C4-2B (cell line): Measurements from ENCODE around the gene CCDC91.

Source experiments
- H3K27ac ChIP-seq: fragments of 450-650 bp; 2 replicates; pipeline ENCODE4 v1.5.1; 2017
- ZFX ChIP-seq: fragments of 450-650 bp; IDR thresholded peaks from 2 replicates; pipeline ENCODE4 v1.6.1; 2017
- TF ChIP-seq, protein P1 (sequence below): fragments of 450-650 bp; conservative IDR thresholded peaks from 2 replicates; pipeline ENCODE4 v1.5.1; 2017; ENCODE audit warnings: mild to moderate bottlenecking

CCDC91 gene

GRCh38 chr12:28172434-28173030, 17.7 kb upstream of the CCDC91 start:
- no peak overlapping the region for H3K27ac ChIP-seq
- no peak for TF ChIP-seq ZFX
- TF ChIP-seq, protein P1, sequence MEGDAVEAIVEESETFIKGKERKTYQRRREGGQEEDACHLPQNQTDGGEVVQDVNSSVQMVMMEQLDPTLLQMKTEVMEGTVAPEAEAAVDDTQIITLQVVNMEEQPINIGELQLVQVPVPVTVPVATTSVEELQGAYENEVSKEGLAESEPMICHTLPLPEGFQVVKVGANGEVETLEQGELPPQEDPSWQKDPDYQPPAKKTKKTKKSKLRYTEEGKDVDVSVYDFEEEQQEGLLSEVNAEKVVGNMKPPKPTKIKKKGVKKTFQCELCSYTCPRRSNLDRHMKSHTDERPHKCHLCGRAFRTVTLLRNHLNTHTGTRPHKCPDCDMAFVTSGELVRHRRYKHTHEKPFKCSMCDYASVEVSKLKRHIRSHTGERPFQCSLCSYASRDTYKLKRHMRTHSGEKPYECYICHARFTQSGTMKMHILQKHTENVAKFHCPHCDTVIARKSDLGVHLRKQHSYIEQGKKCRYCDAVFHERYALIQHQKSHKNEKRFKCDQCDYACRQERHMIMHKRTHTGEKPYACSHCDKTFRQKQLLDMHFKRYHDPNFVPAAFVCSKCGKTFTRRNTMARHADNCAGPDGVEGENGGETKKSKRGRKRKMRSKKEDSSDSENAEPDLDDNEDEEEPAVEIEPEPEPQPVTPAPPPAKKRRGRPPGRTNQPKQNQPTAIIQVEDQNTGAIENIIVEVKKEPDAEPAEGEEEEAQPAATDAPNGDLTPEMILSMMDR = peak; percentile 81

DNA sequence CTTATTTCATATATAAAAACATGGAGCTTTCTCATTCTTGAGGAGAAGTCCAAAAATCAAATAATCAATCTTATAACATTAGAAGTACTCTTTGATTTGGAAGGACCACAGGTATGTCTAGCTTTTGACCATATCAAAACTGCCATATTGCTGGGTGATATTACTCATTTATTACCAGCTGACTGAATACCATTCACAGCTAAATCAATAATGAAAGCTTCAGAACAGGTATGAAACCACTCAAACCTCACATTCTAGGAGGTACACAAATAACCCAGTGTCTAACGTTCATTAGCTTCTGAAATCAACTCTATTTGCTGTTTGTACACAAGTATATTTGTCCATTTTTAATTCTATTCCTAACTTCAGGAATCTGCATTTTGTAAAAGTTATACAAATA, 16.8 kb upstream of the CCDC91 start:
- TF ChIP-seq ZFX = no peak
- TF ChIP-seq, protein P1 = no peak
- no peak overlapping the region for H3K27ac ChIP-seq

GRCh38 chr12:28175098-28175589, 15.1 kb upstream of the CCDC91 start:
- no peak overlapping the region for H3K27ac ChIP-seq
- TF ChIP-seq ZFX = no peak
- TF ChIP-seq, protein P1 = no peak

GRCh38 chr12:28176295-28176694, 14.0 kb upstream of the CCDC91 start:
- TF ChIP-seq, protein P1 = no peak
- no peak for TF ChIP-seq ZFX
- H3K27ac ChIP-seq = no peak overlapping the region

GRCh38 chr12:28177461-28177860, 12.8 kb upstream of the CCDC91 start:
- no peak for TF ChIP-seq ZFX
- TF ChIP-seq, protein P1 = no peak
- no peak overlapping the region for H3K27ac ChIP-seq

GRCh38 chr12:28177905-28178304, 12.4 kb upstream of the CCDC91 start:
- H3K27ac ChIP-seq = no peak overlapping the region
- TF ChIP-seq, protein P1 = no peak
- no peak for TF ChIP-seq ZFX

DNA sequence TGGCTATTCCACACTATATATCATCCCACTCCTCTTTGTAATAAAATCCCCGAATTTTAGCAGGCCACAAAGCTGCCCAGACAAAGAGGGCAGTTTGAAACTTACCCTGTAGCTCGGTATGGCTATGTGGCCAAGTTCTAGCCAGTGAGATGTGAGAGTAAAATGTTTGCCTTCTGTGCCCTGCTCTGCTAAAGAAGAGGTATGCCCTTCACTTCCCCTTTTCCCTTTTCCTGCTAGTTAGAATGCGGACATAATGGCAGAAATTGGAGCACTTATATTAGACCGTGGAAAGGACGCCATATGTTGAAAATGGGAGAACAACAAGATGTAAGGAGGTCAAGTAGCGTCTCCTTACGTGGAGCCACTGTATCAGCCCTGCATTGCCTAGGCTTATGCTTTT, 11.5 kb upstream of the CCDC91 start:
- TF ChIP-seq, protein P1 = no peak
- no peak for TF ChIP-seq ZFX
- no peak overlapping the region for H3K27ac ChIP-seq
